ENCODE measurements around the gene TRIM50. TPM values are rescaled to one million over a fixed set of nuclear protein-coding genes. Genes with fewer than 3 reads are reported as not detected.

Gene TRIM50
- total and polyA plus RNA-seq, 2 of the 13 experiments (the other 11 are each of a cell fraction or from before 2014, with no cell fraction given) = 4.2 to 24.5 TPM

DNA sequence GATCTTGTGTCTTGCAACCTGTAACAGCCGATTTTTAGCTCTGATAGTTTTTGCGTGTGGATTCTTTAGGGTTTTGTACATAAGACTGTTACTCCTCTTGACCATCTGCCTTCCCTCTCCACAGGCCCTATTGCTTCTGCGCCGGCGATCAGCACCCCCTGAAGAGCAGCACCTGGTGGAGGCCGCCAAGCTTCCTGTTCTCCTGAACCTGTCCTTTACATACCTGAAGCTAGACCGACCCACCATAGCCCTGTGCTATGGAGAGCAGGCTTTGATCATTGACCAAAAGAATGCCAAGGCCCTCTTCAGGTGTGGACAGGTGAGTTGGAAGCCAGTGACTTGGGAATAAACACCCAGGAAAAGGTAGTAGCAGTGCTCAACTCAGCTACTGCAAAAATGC is 12.6 kb upstream of the TRIM50 start:
- H3K9ac ChIP-seq (ENCODE audit: insufficient read depth, low read depth, low read length) = no peak overlapping the region
- no peak overlapping the region for H3K27ac ChIP-seq (ENCODE audit: extremely low read length, insufficient read depth, low read length)
- ATAC-seq (no peak), FAIRE-seq (no peak), DNase-seq (ENCODE audit: low spot score) (no peak)
- 61% methylated on average over 7 of the region's 7 CpGs for WGBS (ENCODE audit: low lambda C conversion rate)
- H3K36me3 ChIP-seq (replicated peaks in 1 of 2; ENCODE audit: control insufficient read depth in 1 of 2, insufficient read depth in 2 of 2, low read length in 2 of 2) = no peaks in the 10 kb centered on the region
- in situ Hi-C loops (cut with HindIII; ENCODE audit: extremely low pct_ligation_motif_present, low pct_unique_long_range_greater_than_20kb) = loop anchor here (5.0 kb wide), 1 partner anchor 97 kb away; no protein-coding TSS in a partner anchor
- H4K20me1 ChIP-seq (ENCODE audit: insufficient read depth, low read length) = no peaks in the 10 kb centered on the region
- TF ChIP-seq ARID2 (CRISPR knock-in tag; IDR thresholded peaks at IDR 0.05; ENCODE audit: borderline replicate concordance) (no peak), RBAK (CRISPR knock-in tag; IDR thresholded peaks at IDR 0.05) (no peak), ZNF121 (CRISPR knock-in tag; IDR thresholded peaks at IDR 0.05) (no peak), IKZF1 (IDR thresholded peaks at IDR 0.05) (no peak), CHD4 (IDR thresholded peaks at IDR 0.05; ENCODE audit: borderline replicate concordance, low read length) (no peak), MXI1 (IDR thresholded peaks at IDR 0.05; ENCODE audit: borderline replicate concordance, low read depth, low read length) (no peak), TAF1 (CRISPR knock-in tag; IDR thresholded peaks at IDR 0.05) (no peak), ZNF34 (CRISPR knock-in tag; IDR thresholded peaks at IDR 0.05; ENCODE audit: borderline replicate concordance) (no peak), ZKSCAN5 (CRISPR knock-in tag; IDR thresholded peaks at IDR 0.05) (no peak), SOX13 (IDR thresholded peaks at IDR 0.05) (no peak), SOX13 (CRISPR knock-in tag; conservative IDR thresholded peaks at IDR 0.05 in 1 of 2, IDR thresholded peaks at IDR 0.05 in 1 of 2) (no peak), ZNF383 (CRISPR knock-in tag; IDR thresholded peaks at IDR 0.05; ENCODE audit: borderline replicate concordance) (no peak)
- TF ChIP-seq, protein P1, sequence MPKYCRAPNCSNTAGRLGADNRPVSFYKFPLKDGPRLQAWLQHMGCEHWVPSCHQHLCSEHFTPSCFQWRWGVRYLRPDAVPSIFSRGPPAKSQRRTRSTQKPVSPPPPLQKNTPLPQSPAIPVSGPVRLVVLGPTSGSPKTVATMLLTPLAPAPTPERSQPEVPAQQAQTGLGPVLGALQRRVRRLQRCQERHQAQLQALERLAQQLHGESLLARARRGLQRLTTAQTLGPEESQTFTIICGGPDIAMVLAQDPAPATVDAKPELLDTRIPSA (CRISPR knock-in tag; IDR thresholded peaks at IDR 0.05; ENCODE audit: borderline replicate concordance) = no peak
- TF ChIP-seq, protein P2, sequence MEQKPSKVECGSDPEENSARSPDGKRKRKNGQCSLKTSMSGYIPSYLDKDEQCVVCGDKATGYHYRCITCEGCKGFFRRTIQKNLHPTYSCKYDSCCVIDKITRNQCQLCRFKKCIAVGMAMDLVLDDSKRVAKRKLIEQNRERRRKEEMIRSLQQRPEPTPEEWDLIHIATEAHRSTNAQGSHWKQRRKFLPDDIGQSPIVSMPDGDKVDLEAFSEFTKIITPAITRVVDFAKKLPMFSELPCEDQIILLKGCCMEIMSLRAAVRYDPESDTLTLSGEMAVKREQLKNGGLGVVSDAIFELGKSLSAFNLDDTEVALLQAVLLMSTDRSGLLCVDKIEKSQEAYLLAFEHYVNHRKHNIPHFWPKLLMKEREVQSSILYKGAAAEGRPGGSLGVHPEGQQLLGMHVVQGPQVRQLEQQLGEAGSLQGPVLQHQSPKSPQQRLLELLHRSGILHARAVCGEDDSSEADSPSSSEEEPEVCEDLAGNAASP (CRISPR knock-in tag; IDR thresholded peaks at IDR 0.05; ENCODE audit: borderline replicate concordance) = no peak
- TF ChIP-seq, protein P3, sequence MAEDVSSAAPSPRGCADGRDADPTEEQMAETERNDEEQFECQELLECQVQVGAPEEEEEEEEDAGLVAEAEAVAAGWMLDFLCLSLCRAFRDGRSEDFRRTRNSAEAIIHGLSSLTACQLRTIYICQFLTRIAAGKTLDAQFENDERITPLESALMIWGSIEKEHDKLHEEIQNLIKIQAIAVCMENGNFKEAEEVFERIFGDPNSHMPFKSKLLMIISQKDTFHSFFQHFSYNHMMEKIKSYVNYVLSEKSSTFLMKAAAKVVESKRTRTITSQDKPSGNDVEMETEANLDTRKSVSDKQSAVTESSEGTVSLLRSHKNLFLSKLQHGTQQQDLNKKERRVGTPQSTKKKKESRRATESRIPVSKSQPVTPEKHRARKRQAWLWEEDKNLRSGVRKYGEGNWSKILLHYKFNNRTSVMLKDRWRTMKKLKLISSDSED (CRISPR knock-in tag; IDR thresholded peaks at IDR 0.05) = no peak
- POLR2A ChIA-PET = interaction anchor here (1.9 kb wide), 1 partner anchor 16 kb away, joined by 7 read pairs; no protein-coding TSS in a partner anchor
- CTCF ChIA-PET (ENCODE audit: low intra/inter-chr PET ratio, low total read pairs) = no interaction called here
- intact Hi-C loops (cut with micrococcal nuclease; ENCODE audit: unreplicated experiment) = no loop called here
- no peak overlapping the region for H3K4me2 ChIP-seq (ENCODE audit: low read depth, low read length)
- no peaks in the 10 kb centered on the region for H3K79me2 ChIP-seq (ENCODE audit: insufficient read depth, low read length)
- H2AFZ ChIP-seq (ENCODE audit: low read length) = no peak overlapping the region
- BruUV-seq (replicated peaks) = no TSS peak
- H3K27me3 ChIP-seq (ENCODE audit: control insufficient read depth in 1 of 2, insufficient read depth in 2 of 2, low read length in 2 of 2) = peaks cover 0 to 8% of the 10 kb centered on the region in 2 experiments; a peak in 2 of 5 replicates
- no peaks in the 10 kb centered on the region for H3K9me3 ChIP-seq (ENCODE audit: low read length)
- H3K4me3 ChIP-seq (replicated peaks in 1 of 3; ENCODE audit: insufficient read depth in 1 of 3, low read depth in 2 of 3, low read length in 3 of 3) = no peak overlapping the region
- H3K4me1 ChIP-seq (ENCODE audit: insufficient read depth, low read length) = peaks cover 58% of the 10 kb centered on the region
